ENCODE results near the gene ZNF688. TPM values are rescaled to one million over a fixed set of nuclear protein-coding genes. Genes with fewer than 3 reads are reported as not detected.
"Not testable (repeated sequence)": the region's sequence is repeated elsewhere in the genome, so short reads cannot be mapped to it uniquely, and the experiment has no call there.

Gene ZNF688
- total RNA-seq, 2 donors from 2014 or later, result 7.3 to 9.7 TPM

DNA sequence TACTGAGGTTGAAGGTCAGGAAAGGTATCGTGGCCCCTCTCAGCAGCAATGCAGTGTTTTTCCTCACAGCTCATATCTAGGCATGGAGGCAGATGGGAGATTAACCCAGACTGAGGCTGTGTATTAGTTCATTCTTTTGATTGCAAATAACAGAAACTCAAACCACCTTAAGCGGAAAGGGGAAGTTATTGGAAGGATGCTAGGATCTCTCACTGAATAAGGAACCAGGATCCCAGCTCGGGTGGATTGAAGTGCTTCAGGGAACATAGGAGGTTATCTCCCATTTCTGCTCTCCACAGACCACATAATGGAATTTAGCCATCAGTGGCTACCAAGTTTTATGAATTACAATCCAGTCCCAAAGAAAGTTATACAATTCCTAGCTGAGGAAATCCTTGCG is 30.5 kb upstream of the ZNF688 start:
- H3K27me3 Mint-ChIP-seq, result no peaks in the 10 kb centered on the region
- peaks cover 41% of the 10 kb centered on the region for H3K36me3 Mint-ChIP-seq (ENCODE audit: low read depth)
- H3K4me3 Mint-ChIP-seq, result no peak overlapping the region
- no peaks in the 10 kb centered on the region for H3K4me1 Mint-ChIP-seq
- ATAC-seq (replicated peaks), result no peak
- H3K27ac Mint-ChIP-seq, result peak overlapping the region; percentile 45
- H3K9me3 Mint-ChIP-seq, result no peaks in the 10 kb centered on the region

DNA sequence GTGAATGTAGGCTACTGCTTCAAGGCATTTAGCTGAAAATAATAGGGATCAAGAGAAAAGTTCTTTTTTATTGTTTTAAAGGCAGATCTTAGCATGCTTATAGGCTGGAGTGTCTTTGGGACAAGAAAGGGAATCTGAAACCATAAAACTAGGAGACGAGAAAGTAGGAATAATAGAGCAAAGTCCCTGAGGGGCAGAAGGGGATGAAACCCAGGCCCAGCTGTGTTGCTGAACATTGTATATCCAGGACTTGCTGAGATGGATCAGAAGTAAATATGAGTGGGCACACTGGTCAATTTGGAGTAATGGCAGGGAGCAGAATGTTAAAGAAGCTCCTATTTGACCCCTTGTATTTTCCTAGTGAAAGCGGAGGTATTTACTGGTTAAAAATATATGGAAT is 29.4 kb upstream of the ZNF688 start:
- H3K27ac Mint-ChIP-seq, result no peak overlapping the region
- no peak overlapping the region for H3K4me3 Mint-ChIP-seq
- ATAC-seq (replicated peaks), result no peak
- H3K9me3 Mint-ChIP-seq, result no peaks in the 10 kb centered on the region
- no peaks in the 10 kb centered on the region for H3K4me1 Mint-ChIP-seq
- H3K27me3 Mint-ChIP-seq, result no peaks in the 10 kb centered on the region
- peaks cover 31% of the 10 kb centered on the region for H3K36me3 Mint-ChIP-seq (ENCODE audit: low read depth)

- H3K27ac Mint-ChIP-seq, result peak overlapping the region; percentile 30
- no peaks in the 10 kb centered on the region for H3K4me1 Mint-ChIP-seq
- no peak for ATAC-seq (replicated peaks)
- no peaks in the 10 kb centered on the region for H3K9me3 Mint-ChIP-seq
- no peak overlapping the region for H3K4me3 Mint-ChIP-seq
- peaks cover 24% of the 10 kb centered on the region for H3K36me3 Mint-ChIP-seq (ENCODE audit: low read depth)
- H3K27me3 Mint-ChIP-seq, result no peaks in the 10 kb centered on the region
Measured at GRCh38 chr16:30600215-30600614, 28.7 kb upstream of the ZNF688 start.

GRCh38 chr16:30592871-30593270 is 21.4 kb upstream of the ZNF688 start:
- no peak overlapping the region for H3K4me3 Mint-ChIP-seq
- no peaks in the 10 kb centered on the region for H3K9me3 Mint-ChIP-seq
- H3K36me3 Mint-ChIP-seq (ENCODE audit: low read depth), result peaks cover 3% of the 10 kb centered on the region
- no peaks in the 10 kb centered on the region for H3K4me1 Mint-ChIP-seq
- H3K27ac Mint-ChIP-seq, result no peak overlapping the region
- ATAC-seq (replicated peaks), result no peak
- no peaks in the 10 kb centered on the region for H3K27me3 Mint-ChIP-seq

DNA sequence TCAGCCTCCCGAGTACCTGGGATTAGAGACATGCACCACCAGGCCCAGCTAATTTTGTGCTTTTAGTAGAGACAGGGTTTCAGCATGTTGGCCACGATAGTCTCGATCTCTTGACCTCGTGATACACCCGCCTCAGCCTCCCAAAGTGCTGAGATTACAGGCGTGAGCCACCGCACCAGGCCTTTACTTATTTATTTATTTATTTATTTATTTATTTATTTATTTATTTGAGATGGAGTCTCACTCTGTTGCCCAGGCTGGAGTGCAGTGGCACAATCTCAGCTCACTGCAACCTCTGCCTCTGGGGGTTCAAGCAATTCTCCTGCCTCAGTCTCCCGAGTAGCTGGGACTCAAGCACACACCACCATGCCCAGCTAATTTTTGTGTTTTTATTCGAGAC is 19.4 kb upstream of the ZNF688 start:
- not testable (repeated sequence) for H3K27me3 Mint-ChIP-seq; H3K4me3 Mint-ChIP-seq; H3K27ac Mint-ChIP-seq; H3K9me3 Mint-ChIP-seq; H3K4me1 Mint-ChIP-seq; ATAC-seq (replicated peaks)
- peaks cover 17% of the 10 kb centered on the region for H3K36me3 Mint-ChIP-seq (ENCODE audit: low read depth)

- H3K27ac Mint-ChIP-seq; H3K27me3 Mint-ChIP-seq; ATAC-seq (replicated peaks); H3K4me1 Mint-ChIP-seq; H3K4me3 Mint-ChIP-seq; H3K9me3 Mint-ChIP-seq: not testable (repeated sequence)
- peaks cover 27% of the 10 kb centered on the region for H3K36me3 Mint-ChIP-seq (ENCODE audit: low read depth)
Measured at GRCh38 chr16:30589582-30589981, 18.1 kb upstream of the ZNF688 start.

DNA sequence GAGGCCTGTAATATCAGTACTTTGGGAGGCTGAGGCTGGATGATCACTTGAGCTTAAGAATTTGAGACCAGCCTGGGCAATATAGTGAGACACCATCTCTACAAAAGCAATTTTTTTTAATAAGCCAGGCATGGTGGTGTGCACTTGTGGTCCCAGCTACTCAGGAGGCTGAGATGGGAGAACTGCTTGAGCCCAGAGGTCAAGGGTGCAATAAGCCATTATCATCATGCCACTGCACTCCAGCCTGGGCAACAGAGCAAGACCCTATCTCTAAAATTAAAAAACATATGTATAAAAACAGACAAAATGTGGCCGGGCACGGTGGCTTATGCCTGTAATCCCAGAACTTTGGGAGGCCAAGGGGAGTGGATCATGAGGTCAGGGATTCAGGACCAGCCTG is 17.1 kb upstream of the ZNF688 start:
- H3K9me3 Mint-ChIP-seq, result no peaks in the 10 kb centered on the region
- H3K4me3 Mint-ChIP-seq, result no peak overlapping the region
- H3K27me3 Mint-ChIP-seq, result no peaks in the 10 kb centered on the region
- H3K27ac Mint-ChIP-seq, result no peak overlapping the region
- H3K36me3 Mint-ChIP-seq (ENCODE audit: low read depth), result peaks cover 29% of the 10 kb centered on the region
- ATAC-seq (replicated peaks), result no peak
- H3K4me1 Mint-ChIP-seq, result no peaks in the 10 kb centered on the region

DNA sequence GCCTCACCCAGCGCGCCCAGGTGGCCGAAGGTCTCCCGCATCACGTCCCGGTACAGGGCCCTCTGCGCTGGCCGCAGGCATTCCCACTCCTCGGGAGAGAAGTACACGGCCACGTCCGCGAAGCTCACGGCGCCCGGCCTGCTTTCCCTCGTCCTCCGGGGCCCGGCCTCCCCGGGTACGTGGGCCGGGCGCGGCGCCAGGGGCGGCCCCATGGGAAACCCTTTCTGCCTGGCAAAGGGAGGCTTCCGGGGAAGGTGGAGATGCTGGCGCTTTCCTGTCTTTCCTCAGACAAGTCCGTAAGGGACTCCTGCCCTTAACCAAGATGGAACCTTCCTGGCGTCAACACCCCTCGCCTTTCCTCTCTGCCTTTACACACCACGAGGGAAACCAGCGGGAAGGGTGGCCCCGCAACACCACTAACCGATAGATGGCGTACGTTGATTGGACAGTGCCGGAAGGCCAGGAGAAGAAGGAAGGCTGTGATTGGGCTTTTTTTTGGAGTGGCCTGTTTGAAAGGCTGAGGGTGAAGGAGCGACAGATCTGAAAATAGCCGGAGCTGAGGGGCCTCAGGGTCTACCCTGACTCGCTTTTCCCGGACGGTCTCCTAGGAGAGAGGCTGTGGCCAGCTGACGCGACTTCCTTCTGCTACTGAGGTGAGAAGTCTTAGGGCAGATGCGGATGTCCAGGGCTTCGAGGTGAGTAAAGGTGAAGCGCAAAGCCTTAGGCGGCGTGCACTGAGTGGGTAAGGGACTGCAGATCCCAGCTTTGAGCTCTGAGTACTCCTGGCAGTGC is 14.1 kb upstream of the ZNF688 start, which contains the start of gene ZNF785:
ZNF785 (minus strand) TSS at position 298 of the 792 bp plus-strand sequence; CDS start at position 212, 86 bp downstream.
- ATAC-seq (replicated peaks), result peak; percentile 98
- Mint-ChIP-seq H3K4me1 (no peaks in the 10 kb centered on the region), H3K27ac (peak within 1 kb of the TSS; percentile 90), H3K9me3 (no peaks in the 10 kb centered on the region), H3K4me3 (peak within 1 kb of the TSS; percentile 88), H3K36me3 (ENCODE audit: low read depth) (peaks cover 57% of the 10 kb centered on the region), H3K27me3 (no peaks in the 10 kb centered on the region)

DNA sequence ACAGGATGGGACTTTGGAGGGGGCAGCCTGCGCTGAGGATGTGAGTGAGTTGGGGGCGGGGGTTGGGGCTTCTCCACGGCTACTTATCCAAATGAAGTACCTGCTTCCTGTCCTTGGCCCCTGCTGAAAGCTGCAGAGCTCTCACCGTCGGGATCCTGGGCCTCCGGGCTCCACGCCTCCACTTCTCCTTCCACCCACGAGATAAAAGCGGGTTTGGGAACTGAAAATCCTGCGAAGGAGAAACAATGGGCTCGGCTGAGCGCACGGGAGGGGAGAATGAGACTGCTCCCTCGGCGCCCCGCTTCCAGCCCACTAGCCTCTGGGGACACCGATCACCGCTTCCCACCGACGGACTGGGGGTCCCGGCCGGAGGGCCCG is 13.5 kb upstream of the ZNF688 start:
- Mint-ChIP-seq H3K9me3 (no peaks in the 10 kb centered on the region), H3K27me3 (no peaks in the 10 kb centered on the region), H3K4me3 (peak overlapping the region; percentile 88), H3K36me3 (ENCODE audit: low read depth) (peaks cover 61% of the 10 kb centered on the region), H3K4me1 (no peaks in the 10 kb centered on the region), H3K27ac (peak overlapping the region; percentile 87)
- ATAC-seq (replicated peaks), result peak; percentile 27

DNA sequence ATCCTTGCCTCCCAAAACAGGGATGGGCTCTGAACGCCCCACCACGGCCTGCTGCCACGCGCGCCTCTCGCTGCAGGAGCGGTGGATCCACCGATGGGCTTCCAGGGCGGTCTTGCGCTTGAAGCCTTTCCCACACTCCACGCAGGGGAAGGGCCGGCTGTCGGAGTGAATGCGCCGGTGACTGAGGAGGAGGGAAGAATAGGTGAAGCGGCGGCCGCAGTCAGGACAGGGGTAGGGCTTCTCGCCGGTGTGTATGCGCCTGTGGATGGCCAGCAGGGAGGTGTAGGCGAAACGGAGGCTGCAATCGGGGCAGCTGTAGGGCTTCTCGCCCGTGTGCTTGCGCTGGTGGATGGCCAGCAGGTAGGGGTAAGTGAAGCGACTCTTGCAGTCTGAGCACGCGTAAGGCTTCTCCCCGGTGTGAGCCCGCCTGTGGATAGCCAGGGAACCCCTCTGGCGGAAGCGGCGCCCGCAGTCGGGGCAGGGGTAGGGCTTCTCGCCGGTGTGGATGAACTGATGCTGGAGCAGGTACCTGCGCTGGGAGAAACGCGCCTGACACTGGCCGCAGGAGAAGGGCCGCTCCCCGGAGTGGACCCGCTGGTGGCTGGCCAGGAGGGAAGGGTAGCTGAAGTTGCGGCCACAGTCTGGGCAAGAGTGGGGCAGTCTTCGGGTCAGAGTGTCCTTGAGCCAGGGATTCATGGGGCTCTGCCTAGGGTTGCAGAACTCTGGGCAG is 11.3 kb upstream of the ZNF688 start:
- Mint-ChIP-seq H3K4me3 (no peak overlapping the region), H3K27ac (no peak overlapping the region), H3K27me3 (no peaks in the 10 kb centered on the region), H3K4me1 (no peaks in the 10 kb centered on the region), H3K9me3 (no peaks in the 10 kb centered on the region), H3K36me3 (ENCODE audit: low read depth) (peaks cover 78% of the 10 kb centered on the region)
- no peak for ATAC-seq (replicated peaks)

- peaks cover 73% of the 10 kb centered on the region for H3K36me3 Mint-ChIP-seq (ENCODE audit: low read depth)
- no peak for ATAC-seq (replicated peaks)
- H3K27ac Mint-ChIP-seq, result no peak overlapping the region
- H3K9me3 Mint-ChIP-seq, result no peaks in the 10 kb centered on the region
- H3K4me1 Mint-ChIP-seq, result no peaks in the 10 kb centered on the region
- H3K27me3 Mint-ChIP-seq, result no peaks in the 10 kb centered on the region
- H3K4me3 Mint-ChIP-seq, result no peak overlapping the region
Measured at GRCh38 chr16:30581457-30581856, 9.9 kb upstream of the ZNF688 start.

DNA sequence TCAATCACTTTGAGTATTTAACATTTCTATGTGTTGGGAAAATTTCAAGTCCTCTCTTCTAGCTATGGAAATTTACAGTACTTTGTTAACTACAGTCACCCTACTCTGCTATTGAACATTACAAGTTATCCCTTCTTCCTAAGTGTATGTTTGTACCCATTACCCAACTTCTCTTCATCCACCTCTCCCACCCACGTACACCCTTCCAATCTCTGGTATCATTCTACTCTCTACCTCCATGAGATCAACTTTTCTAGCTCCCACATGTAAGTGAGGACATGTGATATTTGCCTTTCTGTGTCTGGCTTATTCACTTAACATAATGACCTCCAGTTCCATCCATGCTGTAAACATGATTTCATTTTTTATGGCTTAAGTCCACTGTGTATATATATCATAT is 3.2 kb upstream of the ZNF688 start:
- Mint-ChIP-seq H3K4me3 (no peak overlapping the region), H3K4me1 (peaks cover 16% of the 10 kb centered on the region), H3K9me3 (no peaks in the 10 kb centered on the region), H3K27me3 (no peaks in the 10 kb centered on the region), H3K36me3 (ENCODE audit: low read depth) (peaks cover 21% of the 10 kb centered on the region), H3K27ac (no peak overlapping the region)
- no peak for ATAC-seq (replicated peaks)

DNA sequence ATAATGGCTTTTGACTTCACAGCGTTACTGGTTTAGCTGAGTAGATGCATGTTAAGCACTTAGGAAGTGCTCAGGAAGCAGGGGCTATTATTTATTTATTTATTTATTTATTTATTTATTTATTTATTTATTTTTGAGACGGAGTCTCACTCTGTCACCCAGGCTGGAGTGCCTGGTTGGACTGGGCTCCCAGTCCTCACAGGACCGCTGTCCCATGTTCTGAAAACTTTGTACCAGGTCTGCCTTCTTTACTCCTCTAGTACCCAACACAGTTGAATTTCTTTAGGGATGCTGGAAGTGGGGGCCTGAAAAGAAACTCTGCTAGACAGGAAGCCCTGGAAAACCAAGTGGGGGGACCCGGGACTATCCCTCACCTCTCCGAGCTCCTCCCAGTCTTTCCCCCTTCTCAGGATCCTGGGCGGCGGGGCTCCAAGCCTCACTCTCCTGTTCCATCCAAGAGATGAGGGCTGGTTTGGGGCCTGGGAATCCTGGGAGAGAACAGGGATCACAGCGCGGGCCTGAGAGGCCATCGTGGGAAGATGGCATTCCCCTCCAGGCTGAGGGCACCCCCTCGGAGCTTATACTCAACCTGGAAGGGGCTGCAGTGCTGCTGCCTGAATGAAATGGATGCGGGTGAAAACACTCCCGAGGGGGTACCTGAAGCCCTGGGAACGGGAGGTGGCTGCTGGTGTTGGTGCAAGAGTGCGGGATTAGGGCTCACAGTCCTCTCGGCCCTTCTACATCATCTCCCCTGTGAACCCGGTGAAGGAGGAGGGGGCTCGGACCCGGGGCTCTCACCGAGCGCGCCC is 674 bp downstream of the ZNF688 start:
- no peaks in the 10 kb centered on the region for H3K36me3 Mint-ChIP-seq (ENCODE audit: low read depth)
- peak overlapping the region; percentile 97 for H3K4me3 Mint-ChIP-seq
- no peaks in the 10 kb centered on the region for H3K27me3 Mint-ChIP-seq
- no peak for ATAC-seq (replicated peaks)
- H3K9me3 Mint-ChIP-seq, result no peaks in the 10 kb centered on the region
- peak overlapping the region; percentile 94 for H3K27ac Mint-ChIP-seq
- peaks cover 37% of the 10 kb centered on the region for H3K4me1 Mint-ChIP-seq

- Mint-ChIP-seq H3K27ac (peak overlapping the region; percentile 94), H3K4me1 (peaks cover 34% of the 10 kb centered on the region), H3K4me3 (peak overlapping the region; percentile 97), H3K9me3 (no peaks in the 10 kb centered on the region), H3K27me3 (no peaks in the 10 kb centered on the region), H3K36me3 (ENCODE audit: low read depth) (no peaks in the 10 kb centered on the region)
- no peak for ATAC-seq (replicated peaks)
Measured at GRCh38 chr16:30569746-30570635, 1.5 kb downstream of the ZNF688 start.

All from activated T-helper 17 cell treated with anti-CD3 and anti-CD28 coated beads, Interleukin-2, amount 50 U/mL, for 72 hours (primary cell).